Subcutaneous abdominal adipose tissue (tissue), 5 donors: ENCODE data around the gene MAML2.

Experiments used
- H3K27ac ChIP-seq: one replicate; pipeline ENCODE4 v1.7.0; 2013; ENCODE audit warnings: low read depth, mild to moderate bottlenecking, inconsistent platforms, low read length, moderate library complexity
- H3K27me3 ChIP-seq, 5 donors: one replicate each; pipeline ENCODE4 v1.7.0; 2013; ENCODE audit warnings: low read length in 5 of 5, inconsistent platforms in 1 of 5; ENCODE audit not compliant: control insufficient read depth in 5 of 5, insufficient read depth in 4 of 5
- H3K36me3 ChIP-seq, 5 donors: one replicate each; pipeline ENCODE4 v1.7.0; 2013; ENCODE audit warnings: low read length in 5 of 5; ENCODE audit not compliant: control insufficient read depth in 5 of 5, insufficient read depth in 5 of 5
- H3K4me1 ChIP-seq, 5 donors: one replicate each; pipeline ENCODE4 v1.7.0; 2013; ENCODE audit warnings: low read length in 5 of 5, mild to moderate bottlenecking in 3 of 5, moderate library complexity in 1 of 5; ENCODE audit not compliant: control insufficient read depth in 5 of 5, insufficient read depth in 5 of 5
- H3K4me3 ChIP-seq, 5 donors: one replicate each; pipeline ENCODE4 v1.7.0; 2013; ENCODE audit warnings: low read length in 5 of 5, low read depth in 1 of 5
- H3K9ac ChIP-seq, 5 donors: one replicate each; pipeline ENCODE4 v1.7.0; 2013; ENCODE audit warnings: low read length in 5 of 5, mild to moderate bottlenecking in 4 of 5, moderate library complexity in 3 of 5
- H3K9me3 ChIP-seq, 5 donors: one replicate each; pipeline ENCODE4 v1.7.0; 2013; ENCODE audit warnings: low read length in 5 of 5; ENCODE audit not compliant: control insufficient read depth in 5 of 5
- donor health status: healthy.
- donor health status: healthy.
- donor health status: healthy.
- donor health status: healthy.
- donor health status: healthy.

MAML2 gene

DNA sequence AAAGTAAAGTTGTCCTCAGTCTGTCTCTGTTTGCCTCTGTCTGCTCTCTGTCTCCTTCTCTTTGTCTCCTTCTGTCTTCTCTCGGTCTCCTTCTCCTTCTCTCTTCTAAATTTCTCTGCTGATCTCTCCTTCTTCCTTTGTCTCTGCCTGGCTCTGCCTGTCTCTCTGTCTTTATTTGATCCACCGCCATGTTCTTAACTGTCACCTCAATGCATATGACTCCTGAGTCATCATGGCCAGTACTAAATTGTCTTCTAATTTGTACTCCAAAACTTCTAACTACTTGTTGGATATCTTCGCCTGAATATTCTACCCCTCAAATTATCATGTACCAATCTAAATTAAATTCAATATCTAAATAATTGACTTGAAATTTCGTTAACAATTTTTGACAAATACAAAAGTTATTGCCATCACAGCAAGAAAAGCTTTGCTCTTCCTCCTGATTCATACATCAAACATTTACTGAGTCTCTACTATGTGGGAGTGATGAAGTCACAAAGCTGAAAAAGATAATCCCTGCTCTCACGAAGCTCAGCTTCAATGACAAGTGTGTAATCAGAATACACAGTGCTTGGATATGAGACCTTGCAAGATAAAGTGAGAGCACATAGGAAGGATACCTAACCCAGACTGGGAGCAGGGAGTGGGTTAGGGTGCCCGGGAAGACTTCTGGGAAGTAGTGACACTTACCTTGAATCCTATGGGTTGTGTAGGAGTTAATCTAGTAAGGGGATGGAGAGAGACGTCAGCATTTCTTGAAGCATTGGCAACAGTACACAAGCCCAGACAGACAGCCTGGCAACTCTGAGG lies 193.0 kb downstream of the MAML2 start:
- Histone ChIP-seq H3K9ac (no peak overlapping the region), H3K4me1 (peaks cover 4 to 14% (median 10%) of the 10 kb centered on the region in 5 donors), H3K9me3 (no peaks in the 10 kb centered on the region), H3K36me3 (no peaks in the 10 kb centered on the region), H3K4me3 (no peak overlapping the region), H3K27ac (no peak overlapping the region), H3K27me3 (no peaks in the 10 kb centered on the region)

DNA sequence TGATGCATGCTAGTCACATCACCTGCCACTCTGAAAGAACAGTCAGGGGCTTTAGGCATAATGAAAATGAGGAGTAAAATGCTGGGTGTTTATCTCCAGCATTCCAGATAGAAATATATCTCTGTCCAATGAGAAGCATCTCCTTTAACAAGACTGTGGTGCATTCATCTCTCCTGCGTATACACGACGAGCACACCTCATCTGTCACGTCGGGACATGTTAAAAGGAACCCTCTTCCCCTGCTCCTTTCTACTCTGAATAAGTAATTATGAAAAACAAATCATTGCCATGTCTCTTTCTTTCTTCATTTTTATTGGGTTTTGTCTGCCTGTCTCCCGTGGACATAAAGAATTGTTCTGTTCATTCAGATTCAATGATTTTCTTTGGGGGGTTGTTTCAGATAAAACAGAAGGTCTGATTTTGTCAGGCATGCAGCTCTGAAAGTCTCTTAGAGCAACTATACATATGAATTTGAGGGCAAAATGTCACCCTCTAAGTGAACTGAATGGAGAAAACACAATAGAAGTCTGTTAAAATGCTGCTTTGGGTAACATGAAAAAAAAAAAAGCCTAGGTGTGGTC lies 195.0 kb downstream of the MAML2 start:
- H3K9me3 ChIP-seq = no peaks in the 10 kb centered on the region
- H3K4me1 ChIP-seq = peaks cover 0 to 17% (median 11%) of the 10 kb centered on the region in 5 donors
- no peaks in the 10 kb centered on the region for H3K27me3 ChIP-seq
- H3K36me3 ChIP-seq = no peaks in the 10 kb centered on the region
- H3K9ac ChIP-seq = no peak overlapping the region
- H3K4me3 ChIP-seq = no peak overlapping the region
- H3K27ac ChIP-seq = no peak overlapping the region

DNA sequence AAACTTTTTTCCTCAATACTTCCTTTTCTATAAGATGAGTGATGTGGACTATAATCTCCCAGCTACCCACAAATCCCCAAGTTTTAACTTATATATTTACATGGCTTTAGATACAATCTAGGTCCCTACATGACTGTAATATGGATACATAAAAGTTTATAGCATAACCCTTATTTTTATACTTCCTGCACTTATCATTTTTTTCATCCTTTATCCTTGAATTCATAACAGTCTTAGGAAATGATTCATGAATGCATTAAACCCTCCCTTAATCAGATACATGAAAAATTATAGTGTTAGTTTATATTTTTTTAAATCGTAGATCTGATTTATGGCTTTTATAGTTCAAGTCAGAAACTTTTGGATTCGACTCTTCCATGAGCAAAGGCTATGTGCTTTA lies 195.8 kb downstream of the MAML2 start:
- H3K27ac ChIP-seq = no peak overlapping the region
- no peak overlapping the region for H3K4me3 ChIP-seq
- H3K36me3 ChIP-seq = no peaks in the 10 kb centered on the region
- peaks cover 0 to 25% (median 18%) of the 10 kb centered on the region in 5 donors for H3K4me1 ChIP-seq
- H3K27me3 ChIP-seq = no peaks in the 10 kb centered on the region
- no peak overlapping the region for H3K9ac ChIP-seq
- H3K9me3 ChIP-seq = no peaks in the 10 kb centered on the region

DNA sequence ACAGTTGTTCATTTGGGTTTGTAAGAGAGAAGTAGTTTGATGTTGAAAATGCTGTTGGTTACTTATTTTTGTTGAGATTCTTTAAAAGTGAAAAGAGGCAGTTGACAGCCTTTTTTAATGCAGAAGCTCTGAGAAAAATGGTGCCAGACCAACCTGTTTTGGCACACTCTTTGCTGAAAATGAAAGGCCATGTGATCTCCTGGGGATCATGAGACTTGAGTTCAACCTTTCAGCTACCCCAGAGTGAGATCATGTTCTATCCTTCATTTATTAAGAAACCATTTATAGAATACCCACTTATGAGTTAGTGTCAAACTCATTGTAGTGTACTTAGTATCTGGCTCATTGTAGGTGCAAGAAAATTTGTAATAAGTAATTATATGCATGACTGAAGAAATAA lies 196.2 kb downstream of the MAML2 start:
- H3K27ac ChIP-seq = no peak overlapping the region
- no peaks in the 10 kb centered on the region for H3K27me3 ChIP-seq
- no peaks in the 10 kb centered on the region for H3K9me3 ChIP-seq
- no peaks in the 10 kb centered on the region for H3K36me3 ChIP-seq
- no peak overlapping the region for H3K4me3 ChIP-seq
- peaks cover 0 to 27% (median 19%) of the 10 kb centered on the region in 5 donors for H3K4me1 ChIP-seq
- H3K9ac ChIP-seq = no peak overlapping the region

DNA sequence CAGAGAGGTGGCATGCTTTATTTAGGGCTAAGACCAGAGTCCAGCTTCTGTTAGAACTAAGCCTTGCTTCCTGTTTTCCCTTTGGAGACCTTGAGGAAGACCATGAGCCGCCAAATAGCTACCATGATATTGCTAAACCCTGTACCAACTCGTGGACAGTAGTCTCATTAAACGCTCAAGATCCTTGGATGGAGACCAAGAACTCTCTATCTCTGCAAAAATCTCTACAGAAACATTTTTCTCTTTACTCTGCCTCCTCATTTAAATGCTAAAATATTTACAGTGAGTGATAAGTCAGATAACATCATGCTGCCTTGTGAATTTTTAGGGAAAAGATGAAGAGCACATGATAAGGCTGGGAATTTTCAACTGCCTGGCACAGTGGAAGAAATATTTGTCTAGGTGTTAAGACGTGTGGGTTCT lies 197.8 kb downstream of the MAML2 start:
- H3K27me3 ChIP-seq = no peaks in the 10 kb centered on the region
- H3K4me3 ChIP-seq = no peak overlapping the region
- no peaks in the 10 kb centered on the region for H3K9me3 ChIP-seq
- H3K36me3 ChIP-seq = no peaks in the 10 kb centered on the region
- H3K4me1 ChIP-seq = peaks cover 0 to 27% (median 19%) of the 10 kb centered on the region in 5 donors
- no peak overlapping the region for H3K27ac ChIP-seq
- H3K9ac ChIP-seq = peak overlapping the region in 1 of 5 donors; percentile 10

DNA sequence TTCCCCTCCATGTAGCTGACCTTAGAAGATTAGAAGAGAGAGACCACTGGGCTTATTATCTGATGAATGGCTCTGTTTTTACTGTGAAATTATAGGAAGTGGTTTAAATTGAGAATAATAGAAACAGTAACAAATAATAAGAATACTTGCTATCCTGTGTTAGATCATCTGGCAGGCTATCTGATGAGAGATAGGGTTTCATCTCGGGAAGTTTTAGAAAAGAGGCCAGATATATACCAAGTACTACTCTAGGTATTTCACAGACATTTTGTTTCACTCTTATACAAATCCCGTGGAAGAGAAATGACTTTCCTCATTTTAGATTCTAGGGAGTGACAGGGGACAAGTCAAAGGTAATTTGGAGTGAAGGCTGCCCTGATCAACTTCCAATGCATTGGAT lies 198.4 kb downstream of the MAML2 start:
- Histone ChIP-seq H3K4me3 (no peak overlapping the region), H3K36me3 (no peaks in the 10 kb centered on the region), H3K9me3 (no peaks in the 10 kb centered on the region), H3K9ac (no peak overlapping the region), H3K27me3 (no peaks in the 10 kb centered on the region), H3K4me1 (peaks cover 0 to 27% (median 19%) of the 10 kb centered on the region in 5 donors), H3K27ac (no peak overlapping the region)

DNA sequence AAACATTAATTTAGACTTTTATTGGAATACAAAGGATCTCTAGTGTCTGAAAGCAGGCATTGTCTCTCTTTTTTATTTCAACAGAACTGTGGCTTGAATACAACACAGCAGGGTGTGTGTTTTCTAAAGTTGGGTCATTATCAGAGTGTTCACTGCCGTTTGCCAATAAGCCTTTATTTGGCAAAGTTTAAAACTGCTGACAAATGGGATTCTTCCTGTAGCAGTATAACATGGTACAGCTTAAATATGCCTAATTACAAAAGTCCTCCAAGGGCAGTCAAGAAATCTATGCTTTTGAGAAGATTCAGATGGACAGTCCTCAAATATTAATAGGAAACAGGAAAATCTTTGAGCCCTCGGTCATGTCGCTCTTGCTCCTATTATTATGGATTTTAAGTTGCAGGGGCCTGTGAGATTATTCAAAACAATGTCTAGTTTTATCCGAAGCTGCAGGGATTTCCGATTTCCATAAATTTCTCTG lies 199.9 kb downstream of the MAML2 start:
- no peaks in the 10 kb centered on the region for H3K36me3 ChIP-seq
- H3K27me3 ChIP-seq = no peaks in the 10 kb centered on the region
- H3K4me1 ChIP-seq = peaks cover 0 to 27% (median 19%) of the 10 kb centered on the region in 5 donors
- peak overlapping the region; percentile 2 for H3K27ac ChIP-seq
- H3K9me3 ChIP-seq = no peaks in the 10 kb centered on the region
- H3K4me3 ChIP-seq = no peak overlapping the region
- H3K9ac ChIP-seq = peak overlapping the region in 2 of 5 donors; percentile 19 to 22

DNA sequence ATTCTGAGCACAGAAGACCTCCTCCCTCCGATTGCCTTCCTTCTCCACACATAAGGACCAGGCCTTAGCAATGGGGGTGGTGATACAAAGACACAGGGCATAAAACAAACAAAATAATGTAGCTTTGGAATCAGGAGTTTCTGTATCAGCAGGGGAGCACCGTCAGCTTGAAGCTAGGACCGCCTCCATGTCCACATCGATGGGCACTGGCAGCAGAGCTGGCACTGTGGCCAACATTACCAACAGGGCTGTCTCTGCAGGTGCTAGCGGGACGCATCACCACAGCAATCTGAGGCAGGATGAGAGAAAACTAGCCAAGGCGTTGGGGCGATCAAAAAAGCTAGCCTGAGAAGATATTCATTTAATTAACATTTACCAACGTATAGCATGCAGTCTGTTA lies 201.4 kb downstream of the MAML2 start:
- Histone ChIP-seq H3K4me1 (peaks cover 0 to 37% (median 28%) of the 10 kb centered on the region in 5 donors), H3K4me3 (no peak overlapping the region)

DNA sequence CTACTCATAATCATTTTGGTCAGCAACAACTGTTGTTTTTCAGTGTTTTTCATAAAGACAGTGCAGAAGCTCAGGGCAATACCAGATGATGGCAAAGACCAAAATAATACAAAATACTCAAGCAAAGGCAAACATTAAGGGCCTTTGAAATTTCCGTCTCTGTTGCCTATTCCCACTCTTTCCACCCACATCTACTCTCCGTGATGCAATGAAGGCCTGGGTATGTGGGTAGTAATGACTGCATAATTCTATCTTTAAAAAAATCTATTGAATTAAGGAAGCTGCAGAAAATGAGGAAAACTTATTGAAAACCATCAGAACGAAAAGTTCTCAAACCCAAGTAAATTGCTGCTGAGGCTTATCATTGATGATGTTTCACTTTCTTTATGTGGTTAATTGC lies 203.3 kb downstream of the MAML2 start:
- no peaks in the 10 kb centered on the region for H3K9me3 ChIP-seq
- H3K9ac ChIP-seq = no peak overlapping the region
- no peaks in the 10 kb centered on the region for H3K36me3 ChIP-seq
- H3K4me1 ChIP-seq = peaks cover 0 to 42% (median 27%) of the 10 kb centered on the region in 5 donors
- H3K27me3 ChIP-seq = no peaks in the 10 kb centered on the region
- H3K27ac ChIP-seq = no peak overlapping the region
- H3K4me3 ChIP-seq = no peak overlapping the region

More for the DNA sequence above, 201.4 kb downstream of the MAML2 start:
- Histone ChIP-seq H3K9ac (no peak overlapping the region), H3K36me3 (no peaks in the 10 kb centered on the region), H3K9me3 (no peaks in the 10 kb centered on the region), H3K27ac (no peak overlapping the region), H3K27me3 (no peaks in the 10 kb centered on the region)

DNA sequence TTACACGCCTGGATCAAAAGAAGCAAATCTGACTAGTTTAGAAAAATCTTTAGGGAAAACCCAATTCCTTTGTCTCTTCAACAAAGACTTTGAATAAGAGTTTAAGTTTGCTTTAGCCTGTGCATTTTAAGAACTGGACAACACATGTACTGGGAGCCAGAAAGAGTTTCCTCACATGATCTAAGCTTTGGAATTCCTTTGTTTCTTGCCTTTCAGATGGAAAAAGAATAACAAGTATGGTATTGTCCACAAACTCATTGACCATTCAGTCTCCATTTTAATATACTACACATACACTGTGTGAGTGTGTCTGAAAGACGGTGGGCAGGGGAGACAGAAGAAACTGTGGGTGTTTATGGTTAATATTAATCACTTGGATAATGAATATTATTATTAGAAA lies 205.6 kb downstream of the MAML2 start:
- Histone ChIP-seq H3K27ac (peak overlapping the region; percentile 21), H3K4me1 (peaks cover 0 to 33% (median 21%) of the 10 kb centered on the region in 5 donors), H3K9ac (no peak overlapping the region), H3K4me3 (no peak overlapping the region), H3K27me3 (no peaks in the 10 kb centered on the region), H3K9me3 (no peaks in the 10 kb centered on the region), H3K36me3 (no peaks in the 10 kb centered on the region)
